Adrenal gland (tissue), 12 donors: ENCODE results near the gene MYO5B. TPM values are rescaled to one million over a fixed set of nuclear protein-coding genes. Genes with fewer than 3 reads are reported as not detected.
A peak's percentile ranks its signal among the peaks of the same experiment; 100 is the strongest.
"Not testable (repeated sequence)": the region's sequence is repeated elsewhere in the genome, so short reads cannot be mapped to it uniquely, and the experiment has no call there.

Source experiments
- DNase-seq, 7 donors: peaks; one replicate each; pipeline ENCODE4 v3.0.0-alpha.2; 2019 to 2020
- H3K27ac ChIP-seq, 5 donors: fragments of 200-600 bp; sonication (generic) in 4 of 5; 1 replicate in 3 of 5; 2 replicates in 2 of 5; pipeline versions ENCODE4 v1.5.1 to v1.8.0; 2016 to 2020; ENCODE audit warnings: mild to moderate bottlenecking in 1 of 5
- H3K27me3 ChIP-seq: fragments of 200-600 bp; 2 replicates; pipeline ENCODE4 v1.8.0; 2021
- H3K36me3 ChIP-seq, 2 donors: fragments of 200-600 bp; replicated peaks in 1 of 2; 1 replicate in 1 of 2; 2 replicates in 1 of 2; pipeline versions ENCODE4 v1.5.1 to v1.8.0; 2018 to 2022
- H3K4me1 ChIP-seq, 2 donors: fragments of 200-600 bp; replicated peaks in 1 of 2; 1 replicate in 1 of 2; 2 replicates in 1 of 2; pipeline versions ENCODE4 v1.5.1 to v1.8.0; 2018 to 2021
- H3K4me3 ChIP-seq, 4 donors: fragments of 200-600 bp; sonication (generic) in 3 of 4; one replicate each; pipeline ENCODE4 v1.5.1; 2016 to 2018
- H3K9me3 ChIP-seq, 3 donors: fragments of 200-600 bp; sonication (generic) in 1 of 3; replicated peaks in 1 of 3; 1 replicate in 2 of 3; 2 replicates in 1 of 3; pipeline versions ENCODE4 v1.5.1 to v1.8.0; 2016 to 2021
- CTCF ChIP-seq, 6 experiments: fragments of 450-650 bp in 4 of 6; fragments of 200-600 bp in 2 of 6; sonication (generic) in 1 of 6; IDR thresholded peaks; 1 replicate in 5 of 6; 2 replicates in 1 of 6; pipeline versions ENCODE4 v1.5.1 to v1.8.0; 2016 to 2021; ENCODE audit warnings: antibody characterized with exemption in 6 of 6, mild to moderate bottlenecking in 2 of 6, moderate library complexity in 1 of 6
- POLR2A ChIP-seq, 2 donors: fragments of 450-650 bp; IDR thresholded peaks; one replicate each; pipeline ENCODE4 v1.6.1; 2017; ENCODE audit warnings: antibody characterized with exemption in 2 of 2, mild to moderate bottlenecking in 2 of 2, moderate library complexity in 1 of 2
- WGBS, 4 donors: extraction: QIAGEN DNeasy Blood & Tissue Kit in 2 of 4; methylation state at CpG; one replicate each; pipeline versions ENCODE4 v1.1.5 to v1.1.7; 2013 to 2017; 5-methylcytosine and 5-hydroxymethylcytosine counted together
- intact Hi-C, 2 donors: fragments of 100-400 bp; cut with DNase I; formaldehyde crosslinking; loops; one replicate each; pipeline versions ENCODE4 v1.14.1 to v1.15.0; 2022 to 2023
- polyA plus RNA-seq, 3 donors: library from polyadenylated mRNA; stranded (reverse); fragments of 200-250 nt in 2 of 3; fragments of 350-450 nt in 1 of 3; fragmentation: Illumina TruSeq in 1 of 3; extraction: RNeasy Lipid Tissue Mini Kit (QIAGEN cat#74804) in 1 of 3; gene quantifications; one replicate each; pipeline ENCODE4 v1.2.3, GENCODE V29; 2013 to 2014
- total RNA-seq, 9 donors: library from RNA; depleted of rRNA in 4 of 9; stranded (reverse); fragments of >200 nt in 4 of 9; fragments of 120-200 nt in 1 of 9; fragmentation: NEBNext Ultra II Directional in 1 of 9; extraction: Animal tissue kit (Norgen Biotek cat#: 25700) in 1 of 9; gene quantifications; one replicate each; pipeline versions ENCODE4 v1.1.0 to v1.2.4, GENCODE V29; 2013 to 2023
- donor health status: healthy with polysubstance abuse.
- donor health status: Bipolar disorder and iron deficiency.
- donor health status: DM: yes; HTN: yes; CAD: no.
- donor health status: DM: no; HTN: no; CAD: no.
- donor health status: DM: no; HTN: no; CAD: no.
- donor health status: DM: yes; HTN: yes; CAD: no.

MYO5B gene
- total and polyA plus RNA-seq, 12 donors = 0.61 to 9.3 (median 2.9) TPM

DNA sequence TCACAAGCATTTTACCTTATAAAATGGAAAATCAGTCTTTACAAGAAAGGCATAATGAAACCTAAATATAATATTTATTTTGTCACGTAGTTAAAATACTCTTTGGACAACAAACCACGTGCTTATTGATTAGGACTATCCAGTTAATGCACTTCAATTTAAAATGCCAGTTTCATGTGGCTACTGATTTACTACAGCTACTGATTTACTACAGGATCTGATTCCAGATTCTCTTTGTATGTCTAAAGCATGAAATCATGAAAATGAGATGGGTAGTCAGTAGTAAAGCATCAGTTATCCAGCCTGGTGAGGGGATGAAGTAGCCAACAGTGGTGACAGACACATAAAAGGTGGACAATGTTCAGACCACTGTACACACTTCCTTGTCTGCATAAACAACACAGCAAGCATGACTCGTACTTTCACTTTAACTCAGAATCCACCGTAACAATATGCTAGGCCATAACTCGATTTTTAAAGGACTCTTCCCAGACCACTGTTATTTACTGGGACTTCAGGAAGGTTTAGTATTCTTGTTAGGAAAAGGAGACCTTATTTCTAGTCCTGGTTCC is 406.5 kb downstream of the MYO5B start:
- H3K9me3 ChIP-seq = no peaks in the 10 kb centered on the region
- TF ChIP-seq CTCF (IDR thresholded peaks at IDR 0.05) = no peak
- no peak for TF ChIP-seq POLR2A (IDR thresholded peaks at IDR 0.05)
- 53 to 60% (median 57%) methylated on average over 5 of the region's 5 CpGs for WGBS, 4 donors
- no peaks in the 10 kb centered on the region for H3K27me3 ChIP-seq
- peaks cover 0 to 44% of the 10 kb centered on the region in 2 donors for H3K36me3 ChIP-seq
- H3K27ac ChIP-seq = peak overlapping the region in 1 of 5 donors; percentile 9
- peaks cover 0 to 12% of the 10 kb centered on the region in 2 donors for H3K4me1 ChIP-seq
- DNase-seq = no peak
- intact Hi-C loops = no loop called here
- peak overlapping the region in 1 of 4 donors; percentile 9 for H3K4me3 ChIP-seq

GRCh38 chr18:49786019-49786720 is 408.8 kb downstream of the MYO5B start:
- Histone ChIP-seq H3K4me3 (no peak overlapping the region), H3K27me3 (no peaks in the 10 kb centered on the region), H3K4me1 (peaks cover 0 to 12% of the 10 kb centered on the region in 2 donors), H3K36me3 (peaks cover 0 to 24% of the 10 kb centered on the region in 2 donors), H3K9me3 (no peaks in the 10 kb centered on the region), H3K27ac (no peak overlapping the region)
- intact Hi-C loops = no loop called here
- no peak for DNase-seq
- 85 to 95% (median 94%) methylated on average over 1 of the region's 1 CpG for WGBS, 4 donors
- TF ChIP-seq POLR2A (IDR thresholded peaks at IDR 0.05) = no peak
- no peak for TF ChIP-seq CTCF (IDR thresholded peaks at IDR 0.05)

GRCh38 chr18:49784427-49785185 is 410.3 kb downstream of the MYO5B start:
- TF ChIP-seq POLR2A (IDR thresholded peaks at IDR 0.05) = no peak
- TF ChIP-seq CTCF (IDR thresholded peaks at IDR 0.05) = peak in 2 of 6 experiments; percentile 24 to 29
- intact Hi-C loops = no loop called here
- Histone ChIP-seq H3K36me3 (peaks cover 0 to 11% of the 10 kb centered on the region in 2 donors), H3K4me1 (peaks cover 0 to 12% of the 10 kb centered on the region in 2 donors), H3K9me3 (no peaks in the 10 kb centered on the region), H3K27ac (no peak overlapping the region), H3K27me3 (no peaks in the 10 kb centered on the region), H3K4me3 (no peak overlapping the region)
- WGBS, 4 donors = 61 to 80% (median 66%) methylated on average over 1 of the region's 1 CpG
- DNase-seq = no peak

- H3K27me3 ChIP-seq, intact Hi-C loops, DNase-seq, H3K9me3 ChIP-seq, H3K27ac ChIP-seq, H3K4me3 ChIP-seq: not testable (repeated sequence)
- Histone ChIP-seq H3K4me1 (peaks cover 0 to 12% of the 10 kb centered on the region in 2 donors), H3K36me3 (peaks cover 0 to 11% of the 10 kb centered on the region in 2 donors)
- WGBS, 4 donors = 90 to 95% (median 92%) methylated on average over 3 of the region's 3 CpGs
These were observed 411.3 kb downstream of the MYO5B start for GRCh38 chr18:49783631-49784030.
